ENCODE data around the gene PTPN2.

PTPN2 gene

DNA sequence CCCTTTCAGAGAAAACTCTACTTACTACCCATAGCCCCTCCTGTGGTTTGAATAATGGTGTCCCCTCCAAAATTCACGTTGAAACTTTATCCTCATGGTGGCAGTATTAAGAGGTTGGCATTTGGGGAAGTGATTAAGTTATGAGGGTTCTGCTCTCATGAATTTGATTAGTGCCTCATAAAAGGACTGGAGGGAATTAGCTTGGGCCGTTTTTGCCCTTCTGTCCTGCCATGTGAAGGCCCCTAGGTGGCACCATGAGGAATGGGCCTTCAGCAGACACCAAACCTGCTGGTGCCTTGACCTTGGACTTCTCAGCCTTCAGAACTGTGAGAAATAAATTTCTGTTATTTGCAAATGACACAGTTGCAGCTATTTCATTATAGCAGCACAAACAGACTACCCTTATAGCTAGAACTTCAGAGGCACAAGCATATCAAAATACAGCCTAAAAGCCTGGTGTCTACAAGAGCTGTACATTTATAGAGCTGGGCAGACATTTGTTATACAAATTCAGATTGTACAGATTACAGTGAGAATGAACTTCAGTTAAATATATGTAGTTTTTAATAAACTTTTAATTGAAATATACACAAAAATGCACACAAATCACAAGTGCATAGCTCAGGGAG lies 2.6 kb upstream of the PTPN2 start:
- ATAC-seq: no peak
- TF ChIP-seq PPARA (CRISPR knock-in tag; IDR thresholded peaks at IDR 0.05; ENCODE audit: borderline replicate concordance) (no peak), ESRRG (CRISPR knock-in tag; IDR thresholded peaks at IDR 0.05) (no peak), ARNTL (CRISPR knock-in tag; IDR thresholded peaks at IDR 0.05; ENCODE audit: borderline replicate concordance, low read depth) (no peak), ZNF565 (CRISPR knock-in tag; conservative IDR thresholded peaks at IDR 0.05; ENCODE audit: low read depth) (no peak), ZFP30 (CRISPR knock-in tag; IDR thresholded peaks at IDR 0.05) (no peak), TCF4 (CRISPR knock-in tag; IDR thresholded peaks at IDR 0.05; ENCODE audit: borderline replicate concordance) (no peak), ZFP3 (CRISPR knock-in tag; IDR thresholded peaks at IDR 0.05) (no peak), RARB (CRISPR knock-in tag; IDR thresholded peaks at IDR 0.05) (no peak), SNAI2 (CRISPR knock-in tag; IDR thresholded peaks at IDR 0.05) (no peak), GLIS3 (CRISPR knock-in tag; IDR thresholded peaks at IDR 0.05) (no peak), ISL1 (CRISPR knock-in tag; IDR thresholded peaks at IDR 0.05) (no peak), BACH2 (CRISPR knock-in tag; IDR thresholded peaks at IDR 0.05; ENCODE audit: borderline replicate concordance) (no peak)
- TF ChIP-seq, protein P1, sequence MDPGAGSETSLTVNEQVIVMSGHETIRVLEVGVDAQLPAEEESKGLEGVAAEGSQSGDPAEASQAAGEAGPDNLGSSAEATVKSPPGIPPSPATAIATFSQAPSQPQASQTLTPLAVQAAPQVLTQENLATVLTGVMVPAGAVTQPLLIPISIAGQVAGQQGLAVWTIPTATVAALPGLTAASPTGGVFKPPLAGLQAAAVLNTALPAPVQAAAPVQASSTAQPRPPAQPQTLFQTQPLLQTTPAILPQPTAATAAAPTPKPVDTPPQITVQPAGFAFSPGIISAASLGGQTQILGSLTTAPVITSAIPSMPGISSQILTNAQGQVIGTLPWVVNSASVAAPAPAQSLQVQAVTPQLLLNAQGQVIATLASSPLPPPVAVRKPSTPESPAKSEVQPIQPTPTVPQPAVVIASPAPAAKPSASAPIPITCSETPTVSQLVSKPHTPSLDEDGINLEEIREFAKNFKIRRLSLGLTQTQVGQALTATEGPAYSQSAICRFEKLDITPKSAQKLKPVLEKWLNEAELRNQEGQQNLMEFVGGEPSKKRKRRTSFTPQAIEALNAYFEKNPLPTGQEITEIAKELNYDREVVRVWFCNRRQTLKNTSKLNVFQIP (CRISPR knock-in tag; IDR thresholded peaks at IDR 0.05; ENCODE audit: borderline replicate concordance, low read depth): no peak
- TF ChIP-seq, protein P2, sequence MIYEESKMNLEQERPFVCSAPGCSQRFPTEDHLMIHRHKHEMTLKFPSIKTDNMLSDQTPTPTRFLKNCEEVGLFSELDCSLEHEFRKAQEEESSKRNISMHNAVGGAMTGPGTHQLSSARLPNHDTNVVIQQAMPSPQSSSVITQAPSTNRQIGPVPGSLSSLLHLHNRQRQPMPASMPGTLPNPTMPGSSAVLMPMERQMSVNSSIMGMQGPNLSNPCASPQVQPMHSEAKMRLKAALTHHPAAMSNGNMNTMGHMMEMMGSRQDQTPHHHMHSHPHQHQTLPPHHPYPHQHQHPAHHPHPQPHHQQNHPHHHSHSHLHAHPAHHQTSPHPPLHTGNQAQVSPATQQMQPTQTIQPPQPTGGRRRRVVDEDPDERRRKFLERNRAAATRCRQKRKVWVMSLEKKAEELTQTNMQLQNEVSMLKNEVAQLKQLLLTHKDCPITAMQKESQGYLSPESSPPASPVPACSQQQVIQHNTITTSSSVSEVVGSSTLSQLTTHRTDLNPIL (CRISPR knock-in tag; IDR thresholded peaks at IDR 0.05; ENCODE audit: low read depth): no peak
- TF ChIP-seq, protein P3, sequence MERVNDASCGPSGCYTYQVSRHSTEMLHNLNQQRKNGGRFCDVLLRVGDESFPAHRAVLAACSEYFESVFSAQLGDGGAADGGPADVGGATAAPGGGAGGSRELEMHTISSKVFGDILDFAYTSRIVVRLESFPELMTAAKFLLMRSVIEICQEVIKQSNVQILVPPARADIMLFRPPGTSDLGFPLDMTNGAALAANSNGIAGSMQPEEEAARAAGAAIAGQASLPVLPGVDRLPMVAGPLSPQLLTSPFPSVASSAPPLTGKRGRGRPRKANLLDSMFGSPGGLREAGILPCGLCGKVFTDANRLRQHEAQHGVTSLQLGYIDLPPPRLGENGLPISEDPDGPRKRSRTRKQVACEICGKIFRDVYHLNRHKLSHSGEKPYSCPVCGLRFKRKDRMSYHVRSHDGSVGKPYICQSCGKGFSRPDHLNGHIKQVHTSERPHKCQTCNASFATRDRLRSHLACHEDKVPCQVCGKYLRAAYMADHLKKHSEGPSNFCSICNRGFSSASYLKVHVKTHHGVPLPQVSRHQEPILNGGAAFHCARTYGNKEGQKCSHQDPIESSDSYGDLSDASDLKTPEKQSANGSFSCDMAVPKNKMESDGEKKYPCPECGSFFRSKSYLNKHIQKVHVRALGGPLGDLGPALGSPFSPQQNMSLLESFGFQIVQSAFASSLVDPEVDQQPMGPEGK (CRISPR knock-in tag; IDR thresholded peaks at IDR 0.05; ENCODE audit: borderline replicate concordance): no peak

DNA sequence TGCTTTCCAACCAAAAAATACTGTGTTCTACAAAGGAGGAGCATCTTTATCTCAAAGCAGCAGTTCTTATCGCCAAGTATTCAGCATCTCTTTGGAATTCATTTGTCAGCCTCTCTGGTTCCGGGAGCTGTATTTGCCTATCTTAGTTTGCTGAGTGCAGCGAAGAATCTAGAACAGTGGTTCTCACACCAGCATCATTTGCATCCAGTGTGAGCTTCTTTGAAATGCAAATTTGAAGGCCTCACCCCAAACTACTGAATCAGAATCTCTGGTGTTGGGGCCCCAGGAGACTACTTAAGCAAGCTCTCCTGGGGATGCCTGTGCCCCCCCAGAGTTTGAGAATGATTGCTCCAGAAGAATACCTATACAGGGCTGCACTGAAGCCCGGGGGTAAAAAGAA lies 1.5 kb upstream of the PTPN2 start:
- ATAC-seq: no peak
- no peak for TF ChIP-seq CSDC2 (CRISPR knock-in tag; IDR thresholded peaks at IDR 0.05)
- TF ChIP-seq ARNTL (CRISPR knock-in tag; IDR thresholded peaks at IDR 0.05; ENCODE audit: borderline replicate concordance, low read depth): no peak
- TF ChIP-seq, protein P1 (CRISPR knock-in tag; IDR thresholded peaks at IDR 0.05; ENCODE audit: borderline replicate concordance, low read depth): no peak
- TF ChIP-seq BACH2 (CRISPR knock-in tag; IDR thresholded peaks at IDR 0.05; ENCODE audit: borderline replicate concordance): no peak
- TF ChIP-seq, protein P4, sequence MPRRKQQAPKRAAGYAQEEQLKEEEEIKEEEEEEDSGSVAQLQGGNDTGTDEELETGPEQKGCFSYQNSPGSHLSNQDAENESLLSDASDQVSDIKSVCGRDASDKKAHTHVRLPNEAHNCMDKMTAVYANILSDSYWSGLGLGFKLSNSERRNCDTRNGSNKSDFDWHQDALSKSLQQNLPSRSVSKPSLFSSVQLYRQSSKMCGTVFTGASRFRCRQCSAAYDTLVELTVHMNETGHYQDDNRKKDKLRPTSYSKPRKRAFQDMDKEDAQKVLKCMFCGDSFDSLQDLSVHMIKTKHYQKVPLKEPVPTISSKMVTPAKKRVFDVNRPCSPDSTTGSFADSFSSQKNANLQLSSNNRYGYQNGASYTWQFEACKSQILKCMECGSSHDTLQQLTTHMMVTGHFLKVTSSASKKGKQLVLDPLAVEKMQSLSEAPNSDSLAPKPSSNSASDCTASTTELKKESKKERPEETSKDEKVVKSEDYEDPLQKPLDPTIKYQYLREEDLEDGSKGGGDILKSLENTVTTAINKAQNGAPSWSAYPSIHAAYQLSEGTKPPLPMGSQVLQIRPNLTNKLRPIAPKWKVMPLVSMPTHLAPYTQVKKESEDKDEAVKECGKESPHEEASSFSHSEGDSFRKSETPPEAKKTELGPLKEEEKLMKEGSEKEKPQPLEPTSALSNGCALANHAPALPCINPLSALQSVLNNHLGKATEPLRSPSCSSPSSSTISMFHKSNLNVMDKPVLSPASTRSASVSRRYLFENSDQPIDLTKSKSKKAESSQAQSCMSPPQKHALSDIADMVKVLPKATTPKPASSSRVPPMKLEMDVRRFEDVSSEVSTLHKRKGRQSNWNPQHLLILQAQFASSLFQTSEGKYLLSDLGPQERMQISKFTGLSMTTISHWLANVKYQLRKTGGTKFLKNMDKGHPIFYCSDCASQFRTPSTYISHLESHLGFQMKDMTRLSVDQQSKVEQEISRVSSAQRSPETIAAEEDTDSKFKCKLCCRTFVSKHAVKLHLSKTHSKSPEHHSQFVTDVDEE (CRISPR knock-in tag; IDR thresholded peaks at IDR 0.05): no peak
- TF ChIP-seq SNAI2 (CRISPR knock-in tag; IDR thresholded peaks at IDR 0.05): no peak
- no peak for TF ChIP-seq ZNF70 (CRISPR knock-in tag; IDR thresholded peaks at IDR 0.05)
- TF ChIP-seq TCF4 (CRISPR knock-in tag; IDR thresholded peaks at IDR 0.05; ENCODE audit: borderline replicate concordance): no peak
- TF ChIP-seq OSR1 (CRISPR knock-in tag; IDR thresholded peaks at IDR 0.05): no peak
- TF ChIP-seq ISL1 (CRISPR knock-in tag; IDR thresholded peaks at IDR 0.05): no peak
- no peak for TF ChIP-seq ZFP3 (CRISPR knock-in tag; IDR thresholded peaks at IDR 0.05)
